Inflammatory macrophage (primary cell): ENCODE measurements around the gene KCNN3.
A peak's percentile ranks its signal among the peaks of the same experiment; 100 is the strongest.

Source experiments
- DNase-seq, 2 donors: peaks; one replicate each; pipeline ENCODE4 v3.0.0-alpha.2; 2020 to 2022

The KCNN3 gene

DNA sequence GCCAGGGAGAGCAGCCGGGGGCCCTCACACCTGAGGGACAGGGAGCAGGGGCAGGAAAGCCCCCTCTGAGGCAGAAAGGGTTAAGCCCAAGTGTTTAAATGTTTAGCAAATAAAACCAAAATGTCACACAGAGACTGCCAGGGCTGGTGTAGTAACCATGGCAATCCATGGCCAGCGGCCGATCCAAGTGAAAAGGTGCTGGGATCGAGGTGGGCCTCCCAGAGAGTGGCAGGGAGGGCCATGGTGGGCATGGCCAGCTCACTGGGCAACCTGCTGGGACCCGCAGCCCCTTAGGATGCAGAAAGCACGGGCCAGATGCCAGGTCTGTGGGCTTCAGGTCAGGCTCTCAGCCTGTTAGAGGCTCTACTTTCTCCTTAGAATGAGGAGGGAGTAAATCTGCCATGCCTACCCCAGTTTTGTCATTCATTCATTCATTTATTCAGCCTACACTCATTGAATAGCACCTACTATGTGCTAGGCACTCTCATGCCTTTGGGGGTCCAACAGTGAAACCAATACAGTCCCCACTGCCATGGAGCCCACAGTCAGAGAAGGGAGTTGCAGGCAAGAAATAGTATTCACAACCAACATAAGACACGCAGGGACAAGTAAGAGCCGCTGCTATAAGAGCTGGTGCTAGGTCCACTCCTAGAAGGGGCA lies 56.1 kb downstream of the KCNN3 start:
- DNase-seq: no peak

GRCh38 chr1:154813300-154813816 lies 56.7 kb downstream of the KCNN3 start:
- no peak for DNase-seq

GRCh38 chr1:154812877-154813276 lies 57.2 kb downstream of the KCNN3 start:
- no peak for DNase-seq

DNA sequence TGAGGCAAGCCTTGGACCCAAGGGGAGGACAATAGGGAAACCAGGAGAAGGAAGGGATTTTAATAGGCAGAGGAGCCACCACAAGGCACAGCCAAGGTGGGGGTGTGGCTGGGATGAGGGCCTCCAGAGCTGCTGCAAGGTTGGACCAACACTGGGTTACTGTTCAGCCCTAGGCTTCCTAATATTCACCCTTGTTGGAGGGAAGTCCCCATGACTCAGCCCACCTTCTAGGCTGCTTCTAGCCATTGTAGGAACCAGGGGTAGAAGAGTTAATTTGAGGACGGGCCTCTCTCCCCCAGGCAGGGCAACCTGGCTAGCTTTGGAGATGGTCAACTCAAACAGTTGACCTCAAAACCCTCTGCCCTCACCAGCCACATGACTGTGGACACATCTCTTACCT lies 59.5 kb downstream of the KCNN3 start:
- no peak for DNase-seq

DNA sequence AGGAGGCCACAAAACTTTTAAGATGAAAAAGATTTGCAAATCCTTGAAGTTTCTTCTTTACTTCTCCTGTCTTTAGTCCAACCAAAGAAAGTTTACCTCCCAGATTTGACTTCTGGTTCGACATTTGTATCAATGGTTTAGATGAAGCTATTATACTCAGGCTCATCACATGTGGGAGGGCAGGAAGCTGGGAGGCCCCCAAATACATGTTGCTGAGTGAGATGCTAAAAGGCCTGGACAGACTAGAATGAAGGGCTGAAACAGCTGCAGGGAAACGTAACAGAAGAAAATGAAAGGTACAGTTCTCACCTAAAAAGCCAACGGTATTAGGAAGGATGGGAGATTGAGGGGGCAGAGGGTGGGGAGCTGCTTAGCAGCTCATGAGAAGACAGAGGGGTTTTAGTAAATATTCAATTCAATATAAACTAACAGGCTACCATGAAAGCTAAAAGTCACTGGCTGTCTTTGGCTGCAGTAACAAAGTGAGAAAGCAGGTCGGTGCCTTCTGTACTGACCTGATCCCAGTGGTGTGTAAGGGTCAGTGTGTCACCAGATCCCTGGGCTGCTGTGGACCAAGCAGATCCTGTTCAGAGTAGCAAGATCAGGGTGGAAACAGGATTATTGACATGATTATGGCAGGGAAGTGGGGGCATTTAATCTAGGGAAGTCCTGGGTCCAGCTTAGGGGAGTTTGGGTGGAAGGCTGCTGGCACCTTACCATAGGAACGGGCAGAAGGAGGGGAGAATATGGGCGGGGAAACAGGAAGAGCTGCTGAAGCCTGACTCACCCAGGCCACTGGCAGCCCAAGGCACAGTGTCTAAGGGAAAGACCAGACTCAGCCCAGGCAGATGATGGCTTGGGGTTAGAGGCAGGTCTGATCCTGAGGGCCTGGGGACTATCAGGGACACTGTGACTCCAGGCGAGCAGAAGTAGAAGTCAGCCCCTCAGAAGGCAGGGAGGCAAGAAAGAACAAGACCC lies 60.4 kb downstream of the KCNN3 start:
- DNase-seq: peak in 1 of 2 donors; percentile 14

DNA sequence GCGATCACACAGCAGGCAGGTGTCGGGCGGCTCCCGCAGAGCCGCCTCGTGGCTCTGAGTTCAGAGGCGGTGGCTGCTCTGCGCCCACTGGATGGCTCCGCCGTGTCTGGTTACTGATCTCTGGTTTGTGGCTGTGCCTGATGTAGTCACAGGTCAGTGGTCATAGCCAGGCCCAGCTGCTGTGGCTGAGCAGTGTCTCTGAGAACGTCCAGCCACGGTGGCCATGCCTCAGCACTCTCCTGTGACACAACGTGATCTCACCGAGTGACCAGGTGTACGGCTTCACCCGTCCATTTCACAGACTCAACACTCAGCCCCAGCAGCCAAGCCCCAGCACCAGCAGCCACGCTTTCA lies 61.2 kb downstream of the KCNN3 start:
- DNase-seq: no peak

DNA sequence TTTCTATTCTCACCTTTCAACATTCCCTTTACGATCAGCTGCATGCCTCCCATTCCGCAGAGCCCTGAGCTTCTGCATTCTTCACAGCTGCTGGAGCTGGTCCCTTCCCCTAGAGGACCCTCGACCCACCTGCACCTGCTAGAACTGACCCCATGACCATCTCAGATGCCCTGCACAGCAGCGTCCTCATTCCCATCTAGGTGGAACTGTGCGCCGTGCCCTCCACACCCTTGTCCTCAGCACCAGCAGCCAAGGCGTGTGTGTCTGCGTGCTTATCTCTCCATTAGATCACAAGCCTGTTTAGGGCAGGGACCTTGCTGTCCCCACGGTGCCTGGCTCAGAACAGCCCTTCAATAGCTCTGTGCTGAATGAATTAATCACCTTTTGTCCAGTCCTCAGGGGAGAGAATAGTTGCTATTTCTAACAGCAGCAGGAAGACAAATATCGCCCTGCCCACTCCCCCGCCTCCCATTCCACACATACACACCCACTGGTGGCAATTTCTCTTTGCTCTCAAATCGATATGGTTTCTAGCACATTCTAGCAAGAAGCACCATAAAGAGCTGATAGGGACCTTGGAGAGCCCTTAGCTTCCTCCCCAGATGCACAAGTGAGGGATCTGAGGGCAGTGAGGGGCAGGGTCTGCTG lies 61.7 kb downstream of the KCNN3 start:
- DNase-seq: no peak

DNA sequence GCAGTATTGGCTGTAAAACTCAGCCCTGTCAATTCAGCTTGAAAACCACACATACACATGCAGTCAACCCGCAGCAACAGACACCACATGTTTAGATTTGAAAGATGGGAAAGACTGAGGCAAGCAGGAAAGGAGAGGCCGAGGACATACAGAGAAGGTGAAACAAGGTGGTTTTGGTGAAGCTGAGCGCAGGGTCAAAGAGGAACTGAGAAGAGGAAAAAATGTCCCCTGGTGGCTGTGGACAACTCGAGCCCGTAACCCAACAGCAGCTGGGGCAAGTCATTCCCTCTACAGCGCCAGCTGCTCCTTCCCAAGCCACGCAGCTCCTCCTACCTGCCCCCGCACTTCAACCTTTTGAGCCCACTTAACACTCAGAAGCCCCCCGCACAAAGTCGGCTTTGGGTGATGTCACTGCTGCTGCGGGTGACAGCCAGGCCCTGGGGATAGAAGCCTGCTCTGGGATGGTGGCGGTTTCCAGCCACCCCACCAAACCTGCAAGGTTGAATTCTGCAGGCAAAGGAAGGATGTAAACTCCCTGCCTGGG lies 63.0 kb downstream of the KCNN3 start:
- DNase-seq: peak in 1 of 2 donors; percentile 7

- no peak for DNase-seq
These were observed 63.7 kb downstream of the KCNN3 start for GRCh38 chr1:154806333-154806732.

- DNase-seq: no peak
These were observed 66.8 kb downstream of the KCNN3 start for GRCh38 chr1:154802982-154803920.

DNA sequence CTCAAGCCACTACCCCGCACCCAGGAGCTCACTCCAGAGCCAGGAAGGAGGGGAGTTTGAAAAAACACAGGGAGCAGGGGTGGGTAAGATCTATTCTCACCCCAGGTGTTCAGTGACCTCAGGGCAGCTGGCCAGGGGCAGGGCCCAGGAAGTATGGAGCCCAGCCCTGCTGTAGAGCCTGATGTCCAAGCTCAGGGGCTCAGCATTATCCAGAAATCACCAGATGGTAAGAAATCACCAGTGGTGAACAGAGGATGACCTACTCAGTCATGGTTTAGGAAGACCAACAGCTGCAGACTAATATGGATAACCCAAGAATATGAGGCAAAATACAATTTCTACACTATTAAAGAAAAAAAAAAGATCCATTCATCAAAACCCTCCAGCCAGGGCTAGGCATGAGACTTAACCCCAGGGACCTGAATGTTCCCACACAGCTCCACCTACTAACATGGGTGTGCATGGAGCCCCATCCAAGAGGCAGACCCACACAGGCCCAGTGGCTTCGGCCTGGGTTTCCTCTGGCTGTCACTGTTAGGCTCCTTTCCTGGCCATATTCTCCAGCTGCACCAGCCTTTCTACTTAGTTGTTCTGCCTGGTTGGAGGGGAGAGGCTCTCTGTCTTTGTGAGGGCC lies 67.6 kb downstream of the KCNN3 start:
- DNase-seq: no peak

GRCh38 chr1:154801234-154802011 lies 68.7 kb downstream of the KCNN3 start:
- DNase-seq: no peak

GRCh38 chr1:154799188-154799587 lies 70.9 kb downstream of the KCNN3 start:
- DNase-seq: no peak

DNA sequence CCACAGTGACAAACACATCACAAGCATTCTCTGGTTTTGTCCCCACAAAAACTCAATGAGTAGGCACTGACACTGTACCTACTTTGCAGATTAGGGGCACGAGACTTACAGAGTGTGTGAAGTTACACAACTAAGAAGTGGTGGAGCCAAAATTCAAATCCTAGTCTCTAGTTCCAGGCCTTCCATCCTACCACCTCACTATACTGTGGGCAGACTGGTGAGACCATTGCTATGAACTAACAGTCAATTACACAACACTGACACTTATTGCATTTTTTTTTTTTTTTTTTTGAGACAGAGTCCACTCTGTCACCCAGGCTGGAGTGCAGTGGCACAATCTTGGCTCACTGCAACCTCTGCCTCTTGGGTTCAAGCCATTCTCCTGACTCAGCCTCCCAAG lies 71.4 kb downstream of the KCNN3 start:
- DNase-seq: peak; percentile 37 to 38

DNA sequence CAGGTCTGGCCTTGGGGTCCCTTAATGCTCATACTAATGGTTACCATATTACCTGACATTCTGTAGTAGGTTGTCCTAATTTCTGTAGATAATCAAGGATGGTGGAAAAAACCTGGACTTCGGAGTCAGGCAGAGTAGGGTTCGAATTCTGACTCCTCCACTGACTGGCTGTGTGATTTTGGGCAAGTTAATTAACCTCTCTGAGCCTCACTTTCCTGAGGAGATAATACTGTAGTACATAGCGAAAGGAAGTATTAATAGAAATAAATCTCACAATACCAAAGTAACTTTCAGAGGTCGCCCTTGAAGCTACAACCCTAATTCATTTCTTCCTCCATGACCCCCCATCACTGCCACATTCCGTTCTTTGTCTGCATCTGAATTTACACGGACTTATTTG lies 72.9 kb downstream of the KCNN3 start:
- DNase-seq: no peak

- DNase-seq: no peak
These were observed 73.7 kb downstream of the KCNN3 start for GRCh38 chr1:154796303-154796892.

- DNase-seq: no peak
These were observed 75.5 kb downstream of the KCNN3 start for GRCh38 chr1:154794608-154795007.

DNA sequence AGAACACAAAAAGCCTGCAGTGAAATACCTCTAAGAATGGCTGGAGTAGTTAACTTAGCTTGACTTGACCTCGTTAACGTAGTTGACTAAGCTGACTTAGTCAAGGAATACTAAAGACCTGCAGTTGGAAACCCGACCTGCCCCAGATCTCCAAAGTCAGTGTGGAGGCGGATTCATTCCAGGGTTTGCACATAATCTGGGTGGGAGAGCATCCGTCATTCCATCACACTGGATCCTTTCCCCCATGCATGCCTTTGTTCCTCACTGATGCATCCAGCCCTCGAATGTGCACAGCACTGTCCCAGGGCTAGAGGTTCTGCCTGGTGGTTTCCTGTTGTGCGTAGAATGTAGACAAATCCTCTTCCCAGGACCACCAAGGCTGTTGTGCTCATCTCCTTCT lies 76.4 kb downstream of the KCNN3 start:
- DNase-seq: no peak

DNA sequence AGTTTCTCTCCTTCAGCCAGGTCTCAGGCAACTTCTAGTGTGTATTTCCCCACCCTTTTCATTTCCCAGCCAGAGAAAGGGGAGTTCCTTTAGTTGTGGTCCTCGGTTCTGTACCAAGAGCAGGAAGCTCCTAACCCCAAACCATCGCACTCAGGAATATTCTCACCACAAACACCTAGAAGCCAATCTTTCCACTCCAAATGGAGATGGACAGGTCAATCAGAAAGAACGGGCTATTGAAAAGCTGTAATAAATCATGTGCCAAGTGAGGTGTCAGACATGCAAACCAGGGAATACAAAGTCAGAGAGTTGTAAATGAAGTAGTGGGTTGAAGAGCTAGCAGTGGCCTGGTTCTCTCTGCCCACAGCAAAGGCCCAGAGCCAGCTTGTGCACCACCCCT lies 77.2 kb downstream of the KCNN3 start:
- no peak for DNase-seq
